HepG2 (cell line): ENCODE results near the gene CCL16. TPM values are rescaled to one million over a fixed set of nuclear protein-coding genes. Genes with fewer than 3 reads are reported as not detected.

ENCODE experiments used
- ZNF484 ChIP-seq: sonication (generic); formaldehyde crosslinking; IDR thresholded peaks from 2 replicates; pipeline ENCODE4 v1.5.1; 2020; ENCODE audit warnings: mild to moderate bottlenecking, low read depth, missing genetic modification reagents, borderline replicate concordance
- ZSCAN9 ChIP-seq: IDR thresholded peaks from 2 replicates; pipeline ENCODE4 v1.6.1; 2016; ENCODE audit warnings: borderline replicate concordance
- polyA plus RNA-seq, 8 experiments: library from polyadenylated mRNA; depleted of rRNA in 3 of 8; stranded (reverse) in 7 of 8; unstranded in 1 of 8; fragments of >200 nt; fragmentation: Illumina TruSeq in 4 of 8; extraction: Trizol in 4 of 8; gene quantifications; 2 replicates each; pipeline versions ENCODE4 v1.2.1 to v1.2.3, GENCODE V29; 2011 to 2016; ENCODE audit warnings: low read depth in 4 of 8, missing spikeins in 1 of 8, mixed read lengths in 1 of 8; ENCODE audit not compliant: insufficient read depth in 1 of 8
- total RNA-seq, 5 experiments: library from RNA; depleted of rRNA; stranded (reverse); fragments of >200 nt; fragmentation: Illumina TruSeq; extraction: Trizol; gene quantifications; 2 replicates each; pipeline ENCODE4 v1.2.3, GENCODE V29; 2016; ENCODE audit warnings: low read depth in 1 of 5
- TF ChIP-seq, protein P1 (sequence below): sonication (generic); formaldehyde crosslinking; IDR thresholded peaks from one replicate; pipeline ENCODE4 v1.5.1; 2020; ENCODE audit warnings: mild to moderate bottlenecking, missing genetic modification reagents; ENCODE audit errors: not compliant biosample characterization

Gene CCL16
- total and polyA plus RNA-seq, 2 of the 13 experiments (the other 11 are each of a cell fraction or from before 2014, with no cell fraction given) = 2.0 to 14.7 TPM

GRCh38 chr17:36024106-36024869 is 43.0 kb upstream of the CCL16 start (continued):
- TF ChIP-seq, protein P1, sequence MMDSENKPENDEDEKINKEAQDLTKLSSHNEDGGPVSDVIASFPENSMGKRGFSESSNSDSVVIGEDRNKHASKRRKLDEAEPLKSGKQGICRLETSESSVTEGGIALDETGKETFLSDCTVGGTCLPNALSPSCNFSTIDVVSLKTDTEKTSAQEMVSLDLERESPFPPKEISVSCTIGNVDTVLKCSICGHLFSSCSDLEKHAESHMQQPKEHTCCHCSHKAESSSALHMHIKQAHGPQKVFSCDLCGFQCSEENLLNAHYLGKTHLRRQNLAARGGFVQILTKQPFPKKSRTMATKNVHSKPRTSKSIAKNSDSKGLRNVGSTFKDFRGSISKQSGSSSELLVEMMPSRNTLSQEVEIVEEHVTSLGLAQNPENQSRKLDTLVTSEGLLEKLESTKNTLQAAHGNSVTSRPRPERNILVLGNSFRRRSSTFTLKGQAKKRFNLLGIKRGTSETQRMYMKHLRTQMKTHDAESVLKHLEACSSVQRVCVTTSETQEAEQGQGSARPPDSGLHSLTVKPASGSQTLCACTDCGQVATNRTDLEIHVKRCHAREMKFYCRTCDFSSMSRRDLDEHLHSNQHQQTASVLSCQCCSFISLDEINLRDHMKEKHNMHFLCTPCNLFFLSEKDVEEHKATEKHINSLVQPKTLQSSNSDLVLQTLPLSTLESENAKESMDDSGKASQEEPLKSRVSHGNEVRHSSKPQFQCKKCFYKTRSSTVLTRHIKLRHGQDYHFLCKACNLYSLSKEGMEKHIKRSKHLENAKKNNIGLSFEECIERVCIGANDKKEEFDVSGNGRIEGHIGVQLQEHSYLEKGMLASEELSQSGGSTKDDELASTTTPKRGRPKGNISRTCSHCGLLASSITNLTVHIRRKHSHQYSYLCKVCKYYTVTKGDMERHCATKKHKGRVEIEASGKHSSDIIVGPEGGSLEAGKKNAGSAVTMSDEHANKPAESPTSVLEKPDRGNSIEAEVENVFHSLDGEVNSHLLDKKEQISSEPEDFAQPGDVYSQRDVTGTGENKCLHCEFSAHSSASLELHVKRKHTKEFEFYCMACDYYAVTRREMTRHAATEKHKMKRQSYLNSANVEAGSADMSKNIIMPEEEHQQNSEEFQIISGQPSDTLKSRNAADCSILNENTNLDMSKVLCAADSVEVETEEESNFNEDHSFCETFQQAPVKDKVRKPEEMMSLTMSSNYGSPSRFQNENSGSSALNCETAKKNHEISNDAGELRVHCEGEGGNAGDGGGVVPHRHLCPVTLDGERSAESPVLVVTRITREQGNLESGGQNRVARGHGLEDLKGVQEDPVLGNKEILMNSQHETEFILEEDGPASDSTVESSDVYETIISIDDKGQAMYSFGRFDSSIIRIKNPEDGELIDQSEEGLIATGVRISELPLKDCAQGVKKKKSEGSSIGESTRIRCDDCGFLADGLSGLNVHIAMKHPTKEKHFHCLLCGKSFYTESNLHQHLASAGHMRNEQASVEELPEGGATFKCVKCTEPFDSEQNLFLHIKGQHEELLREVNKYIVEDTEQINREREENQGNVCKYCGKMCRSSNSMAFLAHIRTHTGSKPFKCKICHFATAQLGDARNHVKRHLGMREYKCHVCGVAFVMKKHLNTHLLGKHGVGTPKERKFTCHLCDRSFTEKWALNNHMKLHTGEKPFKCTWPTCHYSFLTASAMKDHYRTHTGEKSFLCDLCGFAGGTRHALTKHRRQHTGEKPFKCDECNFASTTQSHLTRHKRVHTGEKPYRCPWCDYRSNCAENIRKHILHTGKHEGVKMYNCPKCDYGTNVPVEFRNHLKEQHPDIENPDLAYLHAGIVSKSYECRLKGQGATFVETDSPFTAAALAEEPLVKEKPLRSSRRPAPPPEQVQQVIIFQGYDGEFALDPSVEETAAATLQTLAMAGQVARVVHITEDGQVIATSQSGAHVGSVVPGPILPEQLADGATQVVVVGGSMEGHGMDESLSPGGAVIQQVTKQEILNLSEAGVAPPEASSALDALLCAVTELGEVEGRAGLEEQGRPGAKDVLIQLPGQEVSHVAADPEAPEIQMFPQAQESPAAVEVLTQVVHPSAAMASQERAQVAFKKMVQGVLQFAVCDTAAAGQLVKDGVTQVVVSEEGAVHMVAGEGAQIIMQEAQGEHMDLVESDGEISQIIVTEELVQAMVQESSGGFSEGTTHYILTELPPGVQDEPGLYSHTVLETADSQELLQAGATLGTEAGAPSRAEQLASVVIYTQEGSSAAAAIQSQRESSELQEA (CRISPR knock-in tag) = no peak
- TF ChIP-seq ZNF484 (CRISPR knock-in tag) (no peak), ZSCAN9 (CRISPR knock-in tag) (no peak)
- TF ChIP-seq, all 625 proteins: peak for 0
